GM21447 (cell line): Measurements from ENCODE around the gene KLRG1.

Experiments
- ATAC-seq: cut with Tn5 transposase; IDR thresholded peaks from one replicate; pipeline ENCODE4 v1.9.1; 2021; ENCODE audit not compliant: unreplicated experiment

Gene KLRG1

DNA sequence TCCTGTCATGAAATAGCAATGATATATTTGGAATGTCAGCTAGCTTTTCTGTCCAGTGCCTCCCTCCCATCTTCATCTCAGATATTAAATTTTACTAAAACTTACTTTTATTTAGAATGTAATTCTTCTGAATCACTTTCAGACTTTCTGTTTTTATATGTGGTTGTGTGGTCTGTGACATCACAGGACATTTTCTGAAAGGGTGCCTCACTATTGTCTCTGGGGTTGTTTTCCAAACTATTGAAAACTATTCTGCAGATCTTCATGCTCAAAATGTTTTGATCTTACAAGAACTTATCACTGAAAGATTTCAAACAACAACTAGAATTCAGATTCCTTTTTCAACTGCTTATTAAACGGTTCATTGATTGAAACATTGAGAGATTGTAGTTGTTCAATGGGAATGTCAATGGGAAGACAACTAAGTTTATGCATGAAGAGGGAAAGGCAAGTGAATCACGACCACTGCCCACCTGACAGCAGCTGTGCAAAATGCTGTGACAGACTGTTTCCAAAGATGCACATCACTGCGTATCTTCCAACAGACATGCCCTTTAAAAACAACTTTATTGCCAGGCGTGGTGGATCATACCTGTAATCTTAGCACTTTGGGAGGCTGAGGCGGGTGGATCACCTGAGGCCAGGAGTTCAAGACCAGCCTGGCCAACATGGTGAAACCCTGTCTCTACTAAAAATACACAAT is 51.3 kb downstream of the KLRG1 start:
- ATAC-seq: no peak

DNA sequence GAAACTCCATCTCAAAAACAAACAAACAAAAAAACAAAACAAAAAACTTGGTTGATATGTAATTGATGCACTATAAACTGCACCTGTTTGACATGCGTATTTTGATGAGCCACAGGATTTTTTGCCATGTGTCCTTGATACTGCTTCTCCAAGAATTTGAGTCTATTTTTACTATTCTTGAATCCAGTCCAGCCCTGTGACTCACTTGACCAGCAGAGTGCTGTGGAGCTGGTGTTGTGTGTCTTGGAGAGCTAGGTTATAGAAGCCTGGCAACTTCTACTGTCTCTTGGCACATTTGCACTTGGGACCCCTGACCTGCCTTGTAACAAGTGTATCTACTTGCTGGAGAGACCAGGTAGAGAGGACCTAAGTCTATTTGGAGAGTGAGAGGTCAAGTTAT is 52.0 kb downstream of the KLRG1 start:
- no peak for ATAC-seq

DNA sequence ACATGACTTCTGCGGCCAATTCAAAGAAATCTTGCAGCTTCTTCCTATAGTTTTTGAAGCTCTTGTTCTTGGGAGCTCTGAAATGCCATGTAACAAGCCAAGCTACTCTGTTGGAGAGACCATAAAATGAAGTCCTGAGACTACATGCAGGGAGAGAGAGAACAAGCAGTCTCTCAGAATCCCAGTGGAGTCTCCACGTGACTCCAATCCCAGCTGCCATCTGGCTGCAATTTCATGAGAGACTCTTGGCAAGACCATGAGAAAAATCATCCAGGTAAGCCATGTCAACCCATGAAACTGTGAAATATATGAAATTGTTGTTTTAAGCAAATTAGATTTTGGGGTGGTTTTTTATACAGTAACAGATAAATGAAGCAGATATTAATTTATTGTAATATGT is 54.4 kb downstream of the KLRG1 start:
- no peak for ATAC-seq

DNA sequence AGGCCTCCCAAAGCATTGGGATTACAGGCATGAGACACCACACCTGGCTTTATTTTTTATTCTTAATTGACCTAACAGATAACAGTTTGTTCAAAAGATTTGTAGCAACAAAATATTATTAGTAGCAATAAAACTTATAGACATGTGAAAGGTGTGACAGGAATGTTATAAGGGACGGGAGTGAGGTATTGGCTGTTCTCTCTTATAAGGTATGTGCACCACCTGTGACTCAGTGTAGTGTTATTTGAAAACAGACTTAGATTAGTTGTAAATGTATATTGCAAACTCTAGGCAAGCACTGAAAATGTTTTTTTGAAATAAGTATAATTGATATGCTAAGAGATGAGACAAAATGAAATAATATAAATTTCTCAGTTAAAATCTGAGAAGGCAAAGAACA is 57.8 kb downstream of the KLRG1 start:
- ATAC-seq: no peak

DNA sequence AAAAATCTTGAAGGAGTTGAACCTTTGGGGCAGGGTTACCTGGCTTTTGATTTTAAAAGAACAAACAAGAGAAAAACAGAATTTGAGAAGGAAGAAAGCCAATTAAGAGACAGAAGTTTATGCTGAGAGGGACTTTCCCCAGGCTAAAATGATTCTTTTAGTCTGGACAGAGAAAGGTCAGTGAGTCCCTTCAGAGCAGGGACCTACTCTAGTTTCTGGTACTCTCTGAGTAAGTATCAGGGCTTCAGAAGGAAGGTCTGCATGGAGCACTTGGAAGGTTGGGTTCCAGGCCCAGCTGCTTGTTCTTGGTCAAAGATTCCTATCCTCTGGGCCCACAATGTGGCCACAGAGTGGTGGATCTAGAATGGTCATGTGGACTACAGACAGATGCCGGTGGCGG is 59.6 kb downstream of the KLRG1 start:
- no peak for ATAC-seq

DNA sequence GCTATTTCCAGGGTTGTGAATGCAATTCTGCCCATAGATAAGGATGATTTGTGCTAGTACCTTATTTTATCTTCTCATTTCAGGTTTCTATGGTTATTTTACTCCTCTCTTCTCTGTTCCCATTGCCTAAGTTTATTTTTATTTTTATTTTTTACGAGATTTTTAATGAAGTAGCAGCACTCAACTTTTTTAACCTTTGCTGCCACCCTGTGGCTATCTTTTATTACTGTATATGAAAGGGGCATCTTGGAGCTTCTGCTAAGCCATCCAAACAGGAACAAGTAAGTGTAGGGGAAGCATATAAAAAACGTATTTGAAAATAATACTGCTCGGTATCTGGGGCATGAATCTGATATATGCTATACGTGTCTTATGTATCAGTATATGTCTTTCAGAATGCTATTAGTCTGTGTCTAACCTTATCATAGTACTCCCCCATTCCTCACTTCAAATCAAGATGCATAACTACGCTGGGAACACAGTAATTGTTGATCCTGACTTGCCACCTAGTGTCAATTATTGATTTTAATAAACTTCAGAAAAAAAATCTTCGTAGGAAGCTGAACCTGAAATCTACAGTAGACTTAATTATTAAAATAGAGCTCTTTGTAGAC is 60.3 kb downstream of the KLRG1 start:
- ATAC-seq: no peak

DNA sequence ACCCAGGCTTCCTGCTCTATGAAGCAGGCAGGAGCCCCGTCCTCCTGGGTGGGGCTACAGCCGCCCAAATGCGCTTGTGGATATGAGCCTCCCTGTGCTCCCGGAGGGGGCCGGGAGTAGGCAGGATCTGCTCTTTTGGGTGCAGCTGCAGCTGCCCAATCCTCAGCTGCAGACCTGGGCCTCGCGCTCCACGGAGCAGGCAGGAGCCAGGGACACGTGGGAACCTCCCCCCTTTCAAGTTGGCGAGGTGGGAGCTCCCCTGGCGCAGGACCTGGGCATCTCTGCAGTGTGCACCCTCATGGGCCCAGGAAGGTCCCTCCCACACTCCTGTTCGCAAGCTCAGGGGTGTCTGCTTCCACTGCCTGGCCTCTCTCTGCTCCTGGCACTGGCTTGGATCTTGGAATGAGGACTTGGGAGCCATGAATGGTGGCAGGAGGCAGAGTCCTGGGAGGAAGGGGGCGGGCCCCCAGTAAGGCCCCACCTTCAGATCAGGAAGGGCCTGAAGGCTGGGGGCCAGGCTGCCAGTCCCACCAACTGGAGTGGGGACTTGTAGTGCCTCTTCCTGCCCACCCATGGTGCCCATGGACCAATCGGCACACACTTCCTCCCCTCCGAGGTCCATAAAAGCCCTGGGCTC is 61.3 kb downstream of the KLRG1 start:
- no peak for ATAC-seq

DNA sequence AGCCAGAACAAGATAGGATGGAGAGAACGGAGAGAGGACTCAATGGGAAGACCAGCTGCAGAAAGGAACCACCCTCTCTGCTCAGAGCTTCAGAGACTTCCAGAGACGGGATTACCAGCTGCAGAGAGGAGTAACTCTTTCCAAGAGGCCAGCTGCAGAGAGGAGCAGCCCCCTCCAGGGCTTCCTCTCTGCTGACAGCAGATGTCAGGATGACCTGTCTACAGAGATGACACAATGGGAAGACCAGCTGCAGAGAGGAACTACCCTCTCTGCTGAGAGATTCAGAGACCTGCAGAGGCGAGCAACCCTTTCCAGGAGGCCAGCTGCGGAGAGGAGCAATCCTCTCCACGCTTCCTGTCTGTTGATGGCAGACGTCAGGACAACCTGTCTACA is 61.8 kb downstream of the KLRG1 start:
- ATAC-seq: no peak

DNA sequence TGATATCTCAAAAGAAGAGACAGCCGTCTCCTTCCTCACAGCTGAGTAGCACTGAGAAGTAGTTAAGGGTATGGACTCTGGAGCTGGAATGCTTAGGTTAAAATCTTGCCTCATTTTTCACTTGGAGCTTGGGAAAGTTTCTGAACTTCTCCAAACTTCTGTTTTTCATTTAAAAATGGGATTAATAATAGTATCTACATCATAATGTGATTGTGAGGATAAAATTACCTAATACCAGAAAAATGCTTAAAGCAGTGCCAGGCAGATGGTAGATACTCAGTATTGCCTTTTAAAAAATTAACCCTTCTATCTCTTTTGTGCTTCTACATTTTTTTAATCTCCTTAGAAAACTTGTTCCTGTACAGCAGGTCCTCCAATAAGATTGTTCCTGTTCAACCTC is 63.3 kb downstream of the KLRG1 start:
- no peak for ATAC-seq
